GM21576 (cell line): ENCODE data around the gene PTPRG.

Experiments used
- ATAC-seq: cut with Tn5 transposase; IDR thresholded peaks from one replicate; pipeline ENCODE4 v1.9.1; 2021; ENCODE audit warnings: mild to moderate bottlenecking, moderate library complexity; ENCODE audit not compliant: unreplicated experiment

Gene PTPRG

GRCh38 chr3:61562042-61562720 is 810 bp downstream of the PTPRG start:
- ATAC-seq, result no peak

GRCh38 chr3:61562721-61563312 is 1.4 kb downstream of the PTPRG start:
- no peak for ATAC-seq

- ATAC-seq, result no peak
Observed at GRCh38 chr3:61563313-61564271, 2.2 kb downstream of the PTPRG start.

GRCh38 chr3:61564395-61565059 is 3.2 kb downstream of the PTPRG start:
- no peak for ATAC-seq

GRCh38 chr3:61565569-61565968 is 4.2 kb downstream of the PTPRG start:
- ATAC-seq, result no peak

- no peak for ATAC-seq
Observed at GRCh38 chr3:61568127-61568526, 6.8 kb downstream of the PTPRG start.

- no peak for ATAC-seq
Observed at GRCh38 chr3:61569856-61570580, 8.6 kb downstream of the PTPRG start.

GRCh38 chr3:61570813-61571212 is 9.4 kb downstream of the PTPRG start:
- ATAC-seq, result no peak

- ATAC-seq, result no peak
Observed at GRCh38 chr3:61571516-61572336, 10.4 kb downstream of the PTPRG start.

GRCh38 chr3:61572879-61573278 is 11.5 kb downstream of the PTPRG start:
- ATAC-seq, result no peak

- ATAC-seq, result no peak
Observed at GRCh38 chr3:61573441-61573840, 12.1 kb downstream of the PTPRG start.

GRCh38 chr3:61574854-61575253 is 13.5 kb downstream of the PTPRG start:
- no peak for ATAC-seq

- no peak for ATAC-seq
Observed at GRCh38 chr3:61575893-61576292, 14.5 kb downstream of the PTPRG start.

- no peak for ATAC-seq
Observed at GRCh38 chr3:61577760-61578159, 16.4 kb downstream of the PTPRG start.

- ATAC-seq, result no peak
Observed at GRCh38 chr3:61578667-61579367, 17.4 kb downstream of the PTPRG start.

- no peak for ATAC-seq
Observed at GRCh38 chr3:61579685-61580084, 18.3 kb downstream of the PTPRG start.

GRCh38 chr3:61580982-61581643 is 19.7 kb downstream of the PTPRG start:
- no peak for ATAC-seq

- ATAC-seq, result no peak
Observed at GRCh38 chr3:61582287-61582686, 20.9 kb downstream of the PTPRG start.

GRCh38 chr3:61582846-61583245 is 21.5 kb downstream of the PTPRG start:
- ATAC-seq, result no peak
